HepG2 (cell line): ENCODE results near the gene VSTM1. TPM values are rescaled to one million over a fixed set of nuclear protein-coding genes. Genes with fewer than 3 reads are reported as not detected.
A peak's percentile ranks its signal among the peaks of the same experiment; 100 is the strongest.

Experiments used
- AHR ChIP-seq: IDR thresholded peaks from 2 replicates; pipeline ENCODE4 v1.6.1; 2018; ENCODE audit warnings: missing genetic modification reagents, missing compliant biosample characterization
- ARNTL ChIP-seq: sonication (generic); formaldehyde crosslinking; IDR thresholded peaks from 2 replicates; pipeline ENCODE4 v1.4.0; 2020; ENCODE audit warnings: mild to moderate bottlenecking, missing genetic modification reagents
- CHD4 ChIP-seq: fragments of 200-600 bp; sonication (generic); IDR thresholded peaks from 2 replicates; pipeline ENCODE4 v1.7.0; 2017; ENCODE audit warnings: mild to moderate bottlenecking, low read length, borderline replicate concordance
- FOXO1 ChIP-seq: sonication (generic); formaldehyde crosslinking; IDR thresholded peaks from 2 replicates; pipeline ENCODE4 v1.4.0; 2020; ENCODE audit warnings: missing genetic modification reagents
- GABPA ChIP-seq, 2 experiments: IDR thresholded peaks; 2 replicates each; pipeline ENCODE4 v1.6.1; 2011 to 2016; ENCODE audit warnings: low read depth in 2 of 2, low read length in 1 of 2, missing biosample characterization in 1 of 2, missing genetic modification characterization in 1 of 2
- KAT8 ChIP-seq: IDR thresholded peaks from 2 replicates; pipeline ENCODE4 v1.6.1; 2016; ENCODE audit warnings: missing genetic modification reagents, missing compliant biosample characterization
- MEIS1 ChIP-seq: sonication (generic); formaldehyde crosslinking; IDR thresholded peaks from 2 replicates; pipeline ENCODE4 v1.9.0; 2021; ENCODE audit warnings: mild to moderate bottlenecking, missing genetic modification reagents, moderate library complexity, borderline replicate concordance
- MXD4 ChIP-seq: IDR thresholded peaks from 2 replicates; pipeline ENCODE4 v1.6.1; 2016; ENCODE audit warnings: mild to moderate bottlenecking, missing biosample characterization, missing genetic modification reagents
- NFATC3 ChIP-seq: sonication (generic); formaldehyde crosslinking; IDR thresholded peaks from 2 replicates; pipeline ENCODE4 v1.5.1; 2020; ENCODE audit warnings: mild to moderate bottlenecking, missing genetic modification reagents
- NR2C2 ChIP-seq: sonication (generic); formaldehyde crosslinking; IDR thresholded peaks from 2 replicates; pipeline ENCODE4 v1.4.0; 2020; ENCODE audit warnings: missing genetic modification reagents, mild to moderate bottlenecking, moderate library complexity, borderline replicate concordance
- NRL ChIP-seq: sonication (generic); formaldehyde crosslinking; IDR thresholded peaks from 2 replicates; pipeline ENCODE4 v1.5.0; 2020; ENCODE audit warnings: missing genetic modification reagents, mild to moderate bottlenecking, moderate library complexity, borderline replicate concordance
- PHF20 ChIP-seq: sonication (generic); formaldehyde crosslinking; IDR thresholded peaks from 2 replicates; pipeline ENCODE4 v1.5.0; 2020; ENCODE audit warnings: mild to moderate bottlenecking, missing genetic modification reagents
- PHF8 ChIP-seq: sonication (generic); formaldehyde crosslinking; IDR thresholded peaks from 2 replicates; pipeline ENCODE4 v1.5.0; 2020; ENCODE audit warnings: missing genetic modification reagents
- POGZ ChIP-seq: sonication (generic); formaldehyde crosslinking; IDR thresholded peaks from 2 replicates; pipeline ENCODE4 v1.4.0; 2020; ENCODE audit warnings: mild to moderate bottlenecking, missing genetic modification reagents
- RBFOX2 ChIP-seq: fragments of 200-400 bp; formaldehyde crosslinking; IDR thresholded peaks from 2 replicates; pipeline ENCODE4 v1.6.1; 2017; ENCODE audit warnings: low read depth, mild to moderate bottlenecking, low read length
- YEATS4 ChIP-seq: sonication (generic); formaldehyde crosslinking; IDR thresholded peaks from 2 replicates; pipeline ENCODE4 v1.4.0; 2020; ENCODE audit warnings: missing genetic modification reagents, borderline replicate concordance
- ZFP1 ChIP-seq: IDR thresholded peaks from 2 replicates; pipeline ENCODE4 v1.6.1; 2016
- ZNF501 ChIP-seq: sonication (generic); formaldehyde crosslinking; IDR thresholded peaks from 2 replicates; pipeline ENCODE4 v1.5.1; 2020; ENCODE audit warnings: mild to moderate bottlenecking, moderate library complexity, missing genetic modification reagents
- ZNF547 ChIP-seq: sonication (generic); formaldehyde crosslinking; IDR thresholded peaks from 2 replicates; pipeline ENCODE4 v1.5.1; 2020; ENCODE audit warnings: mild to moderate bottlenecking, missing genetic modification reagents
- ZNF598 ChIP-seq: sonication (generic); formaldehyde crosslinking; IDR thresholded peaks from 2 replicates; pipeline ENCODE4 v1.5.1; 2020; ENCODE audit warnings: mild to moderate bottlenecking, missing genetic modification reagents, borderline replicate concordance
- ZNF605 ChIP-seq: sonication (generic); formaldehyde crosslinking; IDR thresholded peaks from 2 replicates; pipeline ENCODE4 v1.8.0; 2022; ENCODE audit warnings: mild to moderate bottlenecking, missing genetic modification reagents
- ZNF674 ChIP-seq: sonication (generic); formaldehyde crosslinking; IDR thresholded peaks from 2 replicates; pipeline ENCODE4 v1.5.0; 2020; ENCODE audit warnings: low read depth, mild to moderate bottlenecking, missing genetic modification reagents
- ZSCAN9 ChIP-seq: IDR thresholded peaks from 2 replicates; pipeline ENCODE4 v1.6.1; 2016; ENCODE audit warnings: borderline replicate concordance
- polyA plus RNA-seq, 8 experiments: library from polyadenylated mRNA; depleted of rRNA in 3 of 8; stranded (reverse) in 7 of 8; unstranded in 1 of 8; fragments of >200 nt; fragmentation: Illumina TruSeq in 4 of 8; extraction: Trizol in 4 of 8; gene quantifications; 2 replicates each; pipeline versions ENCODE4 v1.2.1 to v1.2.3, GENCODE V29; 2011 to 2016; ENCODE audit warnings: low read depth in 4 of 8, missing spikeins in 1 of 8, mixed read lengths in 1 of 8; ENCODE audit not compliant: insufficient read depth in 1 of 8
- total RNA-seq, 5 experiments: library from RNA; depleted of rRNA; stranded (reverse); fragments of >200 nt; fragmentation: Illumina TruSeq; extraction: Trizol; gene quantifications; 2 replicates each; pipeline ENCODE4 v1.2.3, GENCODE V29; 2016; ENCODE audit warnings: low read depth in 1 of 5
- TF ChIP-seq, protein P1 (sequence below): sonication (generic); formaldehyde crosslinking; IDR thresholded peaks from 2 replicates; pipeline ENCODE4 v1.4.0; 2020; ENCODE audit warnings: missing genetic modification reagents, borderline replicate concordance
- TF ChIP-seq, protein P2 (sequence below): IDR thresholded peaks from 2 replicates; pipeline ENCODE4 v1.6.1; 2016; ENCODE audit warnings: mild to moderate bottlenecking

Gene VSTM1
- total and polyA plus RNA-seq, 2 of the 13 experiments (the other 11 are each of a cell fraction or from before 2014, with no cell fraction given): not detected

DNA sequence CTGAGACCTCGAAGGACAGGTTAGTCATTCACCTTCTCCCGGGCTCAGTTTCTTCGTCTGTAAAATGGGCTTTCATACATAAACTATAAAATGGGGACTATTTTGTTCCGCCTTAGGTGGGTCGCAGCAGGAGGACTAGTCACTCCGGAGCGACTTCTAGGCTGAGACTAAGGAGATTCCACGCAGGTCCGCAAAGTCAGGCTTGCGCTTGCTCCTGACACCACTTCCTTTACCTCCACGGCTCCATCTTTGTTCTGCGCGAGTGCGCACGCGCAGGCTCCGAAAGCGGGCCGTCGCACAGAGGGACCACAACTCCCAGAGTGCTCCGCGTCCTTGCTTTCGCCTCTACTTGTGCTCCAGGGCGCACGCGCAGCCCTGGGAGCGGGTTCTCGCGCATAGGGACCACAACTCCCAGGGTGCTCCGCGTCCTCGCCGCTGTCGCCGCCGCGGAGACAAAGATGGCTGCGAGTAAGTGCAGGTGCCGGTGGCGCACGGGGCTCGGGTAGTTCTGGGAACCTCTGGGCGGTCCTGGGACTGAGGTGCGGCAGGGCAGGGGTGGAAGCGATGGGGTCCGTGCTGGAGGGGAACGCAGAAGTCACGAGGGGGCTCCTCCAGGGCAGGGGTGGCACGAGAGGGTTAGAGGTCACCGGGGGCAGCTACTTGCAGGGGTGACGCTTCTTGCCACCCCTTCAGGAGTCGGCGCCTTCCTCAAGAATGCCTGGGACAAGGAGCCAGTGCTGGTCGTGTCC, 38.9 kb upstream of the VSTM1 start, which contains the start of gene NDUFA3 (continued):
- TF ChIP-seq, protein P1, sequence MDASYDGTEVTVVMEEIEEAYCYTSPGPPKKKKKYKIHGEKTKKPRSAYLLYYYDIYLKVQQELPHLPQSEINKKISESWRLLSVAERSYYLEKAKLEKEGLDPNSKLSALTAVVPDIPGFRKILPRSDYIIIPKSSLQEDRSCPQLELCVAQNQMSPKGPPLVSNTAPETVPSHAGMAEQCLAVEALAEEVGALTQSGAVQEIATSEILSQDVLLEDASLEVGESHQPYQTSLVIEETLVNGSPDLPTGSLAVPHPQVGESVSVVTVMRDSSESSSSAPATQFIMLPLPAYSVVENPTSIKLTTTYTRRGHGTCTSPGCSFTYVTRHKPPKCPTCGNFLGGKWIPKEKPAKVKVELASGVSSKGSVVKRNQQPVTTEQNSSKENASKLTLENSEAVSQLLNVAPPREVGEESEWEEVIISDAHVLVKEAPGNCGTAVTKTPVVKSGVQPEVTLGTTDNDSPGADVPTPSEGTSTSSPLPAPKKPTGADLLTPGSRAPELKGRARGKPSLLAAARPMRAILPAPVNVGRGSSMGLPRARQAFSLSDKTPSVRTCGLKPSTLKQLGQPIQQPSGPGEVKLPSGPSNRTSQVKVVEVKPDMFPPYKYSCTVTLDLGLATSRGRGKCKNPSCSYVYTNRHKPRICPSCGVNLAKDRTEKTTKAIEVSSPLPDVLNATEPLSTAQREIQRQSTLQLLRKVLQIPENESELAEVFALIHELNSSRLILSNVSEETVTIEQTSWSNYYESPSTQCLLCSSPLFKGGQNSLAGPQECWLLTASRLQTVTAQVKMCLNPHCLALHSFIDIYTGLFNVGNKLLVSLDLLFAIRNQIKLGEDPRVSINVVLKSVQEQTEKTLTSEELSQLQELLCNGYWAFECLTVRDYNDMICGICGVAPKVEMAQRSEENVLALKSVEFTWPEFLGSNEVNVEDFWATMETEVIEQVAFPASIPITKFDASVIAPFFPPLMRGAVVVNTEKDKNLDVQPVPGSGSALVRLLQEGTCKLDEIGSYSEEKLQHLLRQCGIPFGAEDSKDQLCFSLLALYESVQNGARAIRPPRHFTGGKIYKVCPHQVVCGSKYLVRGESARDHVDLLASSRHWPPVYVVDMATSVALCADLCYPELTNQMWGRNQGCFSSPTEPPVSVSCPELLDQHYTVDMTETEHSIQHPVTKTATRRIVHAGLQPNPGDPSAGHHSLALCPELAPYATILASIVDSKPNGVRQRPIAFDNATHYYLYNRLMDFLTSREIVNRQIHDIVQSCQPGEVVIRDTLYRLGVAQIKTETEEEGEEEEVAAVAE (CRISPR knock-in tag): peak; percentile 90
- TF ChIP-seq ZNF598 (CRISPR knock-in tag) (peak; percentile 59; the same call in 1 of the 2 replicates), YEATS4 (CRISPR knock-in tag) (0 out of 2 replicates have a peak, but pooled peaks have one; percentile 36), RBFOX2 (peak; percentile 95), AHR (peak; percentile 58; the same call in 1 of the 2 replicates), ZNF501 (CRISPR knock-in tag) (peak; percentile 87), ZNF547 (CRISPR knock-in tag) (peak; percentile 68; the same call in 1 of the 2 replicates), ZNF674 (0 out of 2 replicates have a peak, but pooled peaks have one; percentile 23), CHD4 (peak; percentile 99; the same call in 1 of the 2 replicates), NRL (CRISPR knock-in tag) (peak; percentile 63), KAT8 (CRISPR knock-in tag) (peak; percentile 92), POGZ (CRISPR knock-in tag) (peak; percentile 64; the same call in 1 of the 2 replicates), FOXO1 (CRISPR knock-in tag) (peak; percentile 41; the same call in 1 of the 2 replicates), ZFP1 (CRISPR knock-in tag) (no peak), ZSCAN9 (CRISPR knock-in tag) (peak; percentile 71; the same call in 1 of the 2 replicates), NFATC3 (no peak), MEIS1 (peak; percentile 64), NR2C2 (CRISPR knock-in tag) (peak; percentile 93), PHF8 (CRISPR knock-in tag) (peak; percentile 85), GABPA (IDR thresholded peaks at IDR 0.05; ENCODE audit: low read depth, low read length) (no peak), GABPA (CRISPR knock-in tag; IDR thresholded peaks at IDR 0.05; ENCODE audit: low read depth) (peak; percentile 85), ZNF605 (CRISPR knock-in tag) (no peak), MXD4 (CRISPR knock-in tag) (peak; percentile 85), PHF20 (CRISPR knock-in tag) (peak; percentile 70), ARNTL (peak; percentile 50; the same call in 1 of the 2 replicates)
- TF ChIP-seq, protein P2, sequence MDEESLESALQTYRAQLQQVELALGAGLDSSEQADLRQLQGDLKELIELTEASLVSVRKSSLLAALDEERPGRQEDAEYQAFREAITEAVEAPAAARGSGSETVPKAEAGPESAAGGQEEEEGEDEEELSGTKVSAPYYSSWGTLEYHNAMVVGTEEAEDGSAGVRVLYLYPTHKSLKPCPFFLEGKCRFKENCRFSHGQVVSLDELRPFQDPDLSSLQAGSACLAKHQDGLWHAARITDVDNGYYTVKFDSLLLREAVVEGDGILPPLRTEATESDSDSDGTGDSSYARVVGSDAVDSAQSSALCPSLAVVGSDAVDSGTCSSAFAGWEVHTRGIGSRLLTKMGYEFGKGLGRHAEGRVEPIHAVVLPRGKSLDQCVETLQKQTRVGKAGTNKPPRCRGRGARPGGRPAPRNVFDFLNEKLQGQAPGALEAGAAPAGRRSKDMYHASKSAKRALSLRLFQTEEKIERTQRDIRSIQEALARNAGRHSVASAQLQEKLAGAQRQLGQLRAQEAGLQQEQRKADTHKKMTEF (CRISPR knock-in tag): peak; percentile 59; the same call in 1 of the 2 replicates
